Stomach (tissue), 4 donors: ENCODE data around the gene CHCHD1.

Experiments used
- POLR2A ChIP-seq, 4 donors: fragments of 450-650 bp; IDR thresholded peaks; one replicate each; pipeline ENCODE4 v1.6.1; 2016; ENCODE audit warnings: antibody characterized with exemption in 4 of 4, control low read depth in 2 of 4, mild to moderate bottlenecking in 1 of 4, moderate library complexity in 1 of 4
- TF ChIP-seq, protein P1 (sequence below), 7 experiments: fragments of 450-650 bp in 4 of 7; fragments of 200-600 bp in 3 of 7; sonication (generic) in 3 of 7; IDR thresholded peaks; one replicate each; pipeline ENCODE4 v1.5.1; 2016 to 2019; ENCODE audit warnings: antibody characterized with exemption in 7 of 7, control low read depth in 2 of 7, mild to moderate bottlenecking in 1 of 7

DNA sequence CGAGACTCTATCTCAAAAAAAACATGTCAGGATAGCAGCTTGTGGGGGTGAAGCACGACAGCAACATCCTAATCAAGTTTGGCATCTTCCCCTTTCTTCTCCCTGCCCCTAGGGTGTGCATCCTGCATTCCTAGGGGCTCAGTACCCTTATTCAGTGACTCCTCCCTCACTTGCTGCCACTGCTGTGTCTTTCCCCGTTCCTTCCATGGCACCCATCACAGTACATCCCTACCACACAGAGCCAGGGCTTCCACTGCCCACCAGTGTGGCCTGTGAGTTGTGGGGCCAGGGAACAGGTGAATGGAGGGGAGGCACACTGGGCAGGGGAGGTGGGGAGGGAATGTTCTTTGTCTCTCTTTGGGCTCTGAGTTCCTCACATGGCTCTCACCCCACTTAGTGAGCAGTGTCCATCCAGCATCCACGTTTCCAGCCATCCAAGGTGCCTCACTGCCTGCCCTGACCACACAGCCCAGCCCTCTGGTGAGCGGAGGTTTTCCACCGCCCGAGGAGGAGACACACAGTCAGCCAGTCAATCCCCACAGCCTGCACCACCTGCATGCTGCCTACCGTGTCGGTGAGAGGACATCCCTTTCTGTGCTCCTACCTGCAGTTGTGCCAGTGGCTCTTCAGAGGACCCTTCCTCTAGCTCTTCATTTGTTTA is 18.2 kb downstream of the CHCHD1 start:
- TF ChIP-seq, protein P1, sequence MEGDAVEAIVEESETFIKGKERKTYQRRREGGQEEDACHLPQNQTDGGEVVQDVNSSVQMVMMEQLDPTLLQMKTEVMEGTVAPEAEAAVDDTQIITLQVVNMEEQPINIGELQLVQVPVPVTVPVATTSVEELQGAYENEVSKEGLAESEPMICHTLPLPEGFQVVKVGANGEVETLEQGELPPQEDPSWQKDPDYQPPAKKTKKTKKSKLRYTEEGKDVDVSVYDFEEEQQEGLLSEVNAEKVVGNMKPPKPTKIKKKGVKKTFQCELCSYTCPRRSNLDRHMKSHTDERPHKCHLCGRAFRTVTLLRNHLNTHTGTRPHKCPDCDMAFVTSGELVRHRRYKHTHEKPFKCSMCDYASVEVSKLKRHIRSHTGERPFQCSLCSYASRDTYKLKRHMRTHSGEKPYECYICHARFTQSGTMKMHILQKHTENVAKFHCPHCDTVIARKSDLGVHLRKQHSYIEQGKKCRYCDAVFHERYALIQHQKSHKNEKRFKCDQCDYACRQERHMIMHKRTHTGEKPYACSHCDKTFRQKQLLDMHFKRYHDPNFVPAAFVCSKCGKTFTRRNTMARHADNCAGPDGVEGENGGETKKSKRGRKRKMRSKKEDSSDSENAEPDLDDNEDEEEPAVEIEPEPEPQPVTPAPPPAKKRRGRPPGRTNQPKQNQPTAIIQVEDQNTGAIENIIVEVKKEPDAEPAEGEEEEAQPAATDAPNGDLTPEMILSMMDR (IDR thresholded peaks at IDR 0.05) = no peak
- no peak for TF ChIP-seq POLR2A (IDR thresholded peaks at IDR 0.05)
